ENCODE measurements around the gene PPP2R1B. TPM values are rescaled to one million over a fixed set of nuclear protein-coding genes. Genes with fewer than 3 reads are reported as not detected.

The PPP2R1B gene
- total RNA-seq, 1 donor from 2014 or later = 44.5 TPM

GRCh38 chr11:111700162-111700561, 66.0 kb downstream of the PPP2R1B start:
- no peak for TF ChIP-seq CTCF (IDR thresholded peaks at IDR 0.05; ENCODE audit: insufficient read depth, low read depth, low read length)
- no peak for TF ChIP-seq EZH2 (IDR thresholded peaks at IDR 0.05; ENCODE audit: insufficient read depth, low read length)
- no peaks in the 10 kb centered on the region for H3K4me1 Mint-ChIP-seq (ENCODE audit: low read depth, unreplicated experiment)
- peaks cover 7% of the 10 kb centered on the region for H3K36me3 Mint-ChIP-seq (ENCODE audit: low read depth, unreplicated experiment)
- Histone ChIP-seq H3K36me3 (ENCODE audit: insufficient read depth, low read length) (peaks cover 5% of the 10 kb centered on the region), H4K20me1 (ENCODE audit: insufficient read depth, low read length) (no peaks in the 10 kb centered on the region), H3K27me3 (ENCODE audit: insufficient read depth, low read length) (no peaks in the 10 kb centered on the region), H3K79me2 (ENCODE audit: insufficient read depth, low read length) (no peaks in the 10 kb centered on the region), H3K4me2 (ENCODE audit: low read length) (no peak overlapping the region), H3K9me3 (ENCODE audit: insufficient read depth, low read depth, low read length) (no peaks in the 10 kb centered on the region), H3K9ac (ENCODE audit: low read length) (no peak overlapping the region), H3K27ac (ENCODE audit: low read depth, low read length) (no peak overlapping the region), H2AFZ (ENCODE audit: low read depth, low read length) (no peak overlapping the region), H3K4me3 (ENCODE audit: insufficient read depth, low read depth, low read length) (no peak overlapping the region), H3K4me1 (ENCODE audit: insufficient read depth, low read length) (peaks cover 9% of the 10 kb centered on the region)
- H3K27ac Mint-ChIP-seq (ENCODE audit: unreplicated experiment) = no peak overlapping the region
- H3K9me3 Mint-ChIP-seq (ENCODE audit: unreplicated experiment) = no peaks in the 10 kb centered on the region
- DNase-seq (ENCODE audit: low read depth) = no peak
- no peaks in the 10 kb centered on the region for H3K27me3 Mint-ChIP-seq (ENCODE audit: low read depth, unreplicated experiment)
- no peak for FAIRE-seq
- no peak overlapping the region for H3K4me3 Mint-ChIP-seq (ENCODE audit: unreplicated experiment)

GRCh38 chr11:111699579-111700156, 66.5 kb downstream of the PPP2R1B start:
- FAIRE-seq (no peak), DNase-seq (ENCODE audit: low read depth) (no peak)
- Histone ChIP-seq H3K4me1 (ENCODE audit: insufficient read depth, low read length) (peaks cover 13% of the 10 kb centered on the region), H3K4me2 (ENCODE audit: low read length) (no peak overlapping the region), H3K36me3 (ENCODE audit: insufficient read depth, low read length) (no peaks in the 10 kb centered on the region), H2AFZ (ENCODE audit: low read depth, low read length) (no peak overlapping the region), H3K79me2 (ENCODE audit: insufficient read depth, low read length) (no peaks in the 10 kb centered on the region), H3K4me3 (ENCODE audit: insufficient read depth, low read depth, low read length) (no peak overlapping the region), H3K9me3 (ENCODE audit: insufficient read depth, low read depth, low read length) (no peaks in the 10 kb centered on the region), H4K20me1 (ENCODE audit: insufficient read depth, low read length) (no peaks in the 10 kb centered on the region), H3K9ac (ENCODE audit: low read length) (no peak overlapping the region), H3K27me3 (ENCODE audit: insufficient read depth, low read length) (no peaks in the 10 kb centered on the region), H3K27ac (ENCODE audit: low read depth, low read length) (no peak overlapping the region)
- no peak overlapping the region for H3K27ac Mint-ChIP-seq (ENCODE audit: unreplicated experiment)
- no peaks in the 10 kb centered on the region for H3K9me3 Mint-ChIP-seq (ENCODE audit: unreplicated experiment)
- H3K27me3 Mint-ChIP-seq (ENCODE audit: low read depth, unreplicated experiment) = no peaks in the 10 kb centered on the region
- peaks cover 7% of the 10 kb centered on the region for H3K36me3 Mint-ChIP-seq (ENCODE audit: low read depth, unreplicated experiment)
- TF ChIP-seq EZH2 (IDR thresholded peaks at IDR 0.05; ENCODE audit: insufficient read depth, low read length) (no peak), CTCF (IDR thresholded peaks at IDR 0.05; ENCODE audit: insufficient read depth, low read depth, low read length) (no peak)
- H3K4me1 Mint-ChIP-seq (ENCODE audit: low read depth, unreplicated experiment) = peaks cover 4% of the 10 kb centered on the region
- H3K4me3 Mint-ChIP-seq (ENCODE audit: unreplicated experiment) = no peak overlapping the region

GRCh38 chr11:111698852-111699559, 67.2 kb downstream of the PPP2R1B start:
- Mint-ChIP-seq H3K9me3 (ENCODE audit: unreplicated experiment) (no peaks in the 10 kb centered on the region), H3K36me3 (ENCODE audit: low read depth, unreplicated experiment) (peaks cover 4% of the 10 kb centered on the region), H3K4me1 (ENCODE audit: low read depth, unreplicated experiment) (peaks cover 6% of the 10 kb centered on the region), H3K4me3 (ENCODE audit: unreplicated experiment) (no peak overlapping the region), H3K27me3 (ENCODE audit: low read depth, unreplicated experiment) (no peaks in the 10 kb centered on the region), H3K27ac (ENCODE audit: unreplicated experiment) (no peak overlapping the region)
- peaks cover 19% of the 10 kb centered on the region for H3K4me1 ChIP-seq (ENCODE audit: insufficient read depth, low read length)
- H3K36me3 ChIP-seq (ENCODE audit: insufficient read depth, low read length) = no peaks in the 10 kb centered on the region
- H3K27ac ChIP-seq (ENCODE audit: low read depth, low read length) = no peak overlapping the region
- no peaks in the 10 kb centered on the region for H3K79me2 ChIP-seq (ENCODE audit: insufficient read depth, low read length)
- H3K9ac ChIP-seq (ENCODE audit: low read length) = no peak overlapping the region
- TF ChIP-seq CTCF (IDR thresholded peaks at IDR 0.05; ENCODE audit: insufficient read depth, low read depth, low read length) (no peak), EZH2 (IDR thresholded peaks at IDR 0.05; ENCODE audit: insufficient read depth, low read length) (no peak)
- H3K9me3 ChIP-seq (ENCODE audit: insufficient read depth, low read depth, low read length) = no peaks in the 10 kb centered on the region
- FAIRE-seq (peak; percentile 13), DNase-seq (ENCODE audit: low read depth) (no peak)
- no peak overlapping the region for H3K4me3 ChIP-seq (ENCODE audit: insufficient read depth, low read depth, low read length)
- H3K4me2 ChIP-seq (ENCODE audit: low read length) = no peak overlapping the region
- H2AFZ ChIP-seq (ENCODE audit: low read depth, low read length) = no peak overlapping the region
- no peaks in the 10 kb centered on the region for H3K27me3 ChIP-seq (ENCODE audit: insufficient read depth, low read length)
- H4K20me1 ChIP-seq (ENCODE audit: insufficient read depth, low read length) = no peaks in the 10 kb centered on the region

Measured in astrocyte (in vitro differentiated cells and primary cell).